Measurements from ENCODE around the gene BOC.

BOC gene

DNA sequence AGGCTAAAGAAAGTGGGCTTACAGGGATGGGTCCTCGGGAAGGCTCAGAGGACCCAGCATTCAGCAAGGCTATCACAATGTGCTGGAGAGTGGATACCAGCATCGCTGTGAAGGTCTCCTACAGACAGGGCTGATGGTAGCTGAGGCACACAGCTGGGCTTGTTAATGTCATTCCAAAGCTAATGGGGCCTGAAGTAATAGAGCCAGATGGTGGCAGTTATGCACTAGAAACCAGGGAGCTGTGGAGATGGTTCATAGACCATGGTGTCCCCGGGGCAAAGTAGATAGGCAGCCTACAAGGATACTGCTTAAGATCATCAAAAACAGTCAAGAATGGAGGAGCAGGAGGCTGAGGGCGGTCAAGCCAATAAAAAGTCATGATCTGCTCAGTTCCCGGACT is 24.8 kb upstream of the BOC start:
- DNase-seq (ENCODE audit: low read depth), result no peak

DNA sequence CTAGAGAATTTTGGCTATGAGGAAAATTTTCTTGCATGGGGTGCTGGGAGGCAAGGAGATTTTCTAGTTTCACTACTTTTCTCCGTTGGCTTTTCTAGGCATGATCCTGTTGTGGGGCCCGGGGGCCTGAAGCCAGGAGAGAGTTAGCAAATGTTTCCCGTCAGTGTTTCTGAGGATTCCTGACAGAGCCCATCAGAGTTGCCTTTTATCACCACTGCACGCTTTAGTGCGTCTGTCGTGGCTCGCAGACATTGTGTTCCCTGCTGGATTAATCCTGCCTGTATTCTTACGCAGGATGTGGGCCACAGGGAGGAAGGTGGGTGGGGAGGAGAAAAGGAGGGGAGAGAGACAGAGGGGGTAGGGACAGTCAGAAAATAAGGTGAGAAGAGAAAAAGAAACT is 18.1 kb upstream of the BOC start:
- DNase-seq (ENCODE audit: low read depth), result no peak

GRCh38 chr3:113193719-113194118 is 17.6 kb upstream of the BOC start:
- DNase-seq (ENCODE audit: low read depth), result no peak

- DNase-seq (ENCODE audit: low read depth), result no peak
Observed at GRCh38 chr3:113194823-113195401, 16.4 kb upstream of the BOC start.

DNA sequence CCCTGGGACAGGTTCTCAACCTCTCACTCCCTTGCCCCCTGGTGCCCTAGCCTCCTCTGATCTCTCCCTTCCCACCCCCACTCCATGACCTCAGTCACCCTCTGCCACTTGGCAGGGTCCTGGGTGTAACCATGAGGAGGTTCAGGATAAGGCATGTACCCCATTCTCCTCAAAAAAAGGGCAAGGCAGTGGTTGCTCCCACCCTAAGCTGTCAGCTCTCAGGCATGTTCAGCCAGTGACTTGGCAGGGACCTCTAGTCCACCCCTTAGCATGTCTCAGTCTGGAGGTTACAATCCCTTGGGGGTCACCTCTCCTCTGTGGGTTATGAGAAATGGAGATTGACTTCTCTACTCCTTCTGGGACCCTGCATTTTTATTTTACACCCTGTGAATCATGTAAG is 11.0 kb upstream of the BOC start:
- DNase-seq (ENCODE audit: low read depth), result no peak

DNA sequence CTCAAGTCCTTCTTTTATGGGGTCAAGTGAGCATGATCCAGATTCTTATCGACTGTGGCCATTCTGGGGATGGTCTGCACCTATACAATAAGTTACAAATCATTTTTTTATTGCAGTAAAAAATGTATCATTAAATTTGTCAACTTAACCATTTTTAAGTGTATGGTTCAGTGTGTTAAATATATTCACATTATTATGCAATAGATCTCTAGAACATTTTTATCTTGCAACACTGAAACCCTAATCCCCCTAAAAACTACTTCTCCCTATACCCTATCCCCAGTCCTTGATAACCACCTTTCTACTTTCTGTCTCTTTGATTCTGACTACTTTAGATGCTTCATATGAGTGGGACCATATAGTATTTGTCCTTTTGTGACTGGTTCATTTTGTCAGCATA is 10.4 kb upstream of the BOC start:
- no peak for DNase-seq (ENCODE audit: low read depth)

GRCh38 chr3:113204371-113204770 is 7.0 kb upstream of the BOC start:
- DNase-seq (ENCODE audit: low read depth), result no peak

DNA sequence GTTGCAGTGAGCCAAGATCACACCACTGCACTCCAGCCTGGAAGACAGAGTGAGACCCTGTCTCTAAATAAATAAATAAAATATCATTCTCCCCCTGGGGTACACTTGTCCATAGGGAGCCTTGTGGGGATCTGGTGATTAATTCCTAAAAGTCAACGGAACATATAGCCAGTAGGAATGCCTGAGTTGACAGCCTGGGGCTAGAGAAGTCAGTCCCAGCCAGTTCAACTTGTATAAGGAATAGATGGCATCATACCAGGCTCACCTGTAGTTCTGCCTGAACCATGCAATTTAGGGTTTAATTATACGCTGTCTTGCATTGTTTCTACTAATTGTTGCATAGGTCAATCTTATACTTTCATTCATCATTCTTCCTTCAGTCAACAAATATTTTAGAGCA is 5.9 kb upstream of the BOC start:
- no peak for DNase-seq (ENCODE audit: low read depth)

- no peak for DNase-seq (ENCODE audit: low read depth)
Observed at GRCh38 chr3:113210604-113211329, 590 bp upstream of the BOC start.

- DNase-seq (ENCODE audit: low read depth), result no peak
Observed at GRCh38 chr3:113212150-113212843, 940 bp downstream of the BOC start.

DNA sequence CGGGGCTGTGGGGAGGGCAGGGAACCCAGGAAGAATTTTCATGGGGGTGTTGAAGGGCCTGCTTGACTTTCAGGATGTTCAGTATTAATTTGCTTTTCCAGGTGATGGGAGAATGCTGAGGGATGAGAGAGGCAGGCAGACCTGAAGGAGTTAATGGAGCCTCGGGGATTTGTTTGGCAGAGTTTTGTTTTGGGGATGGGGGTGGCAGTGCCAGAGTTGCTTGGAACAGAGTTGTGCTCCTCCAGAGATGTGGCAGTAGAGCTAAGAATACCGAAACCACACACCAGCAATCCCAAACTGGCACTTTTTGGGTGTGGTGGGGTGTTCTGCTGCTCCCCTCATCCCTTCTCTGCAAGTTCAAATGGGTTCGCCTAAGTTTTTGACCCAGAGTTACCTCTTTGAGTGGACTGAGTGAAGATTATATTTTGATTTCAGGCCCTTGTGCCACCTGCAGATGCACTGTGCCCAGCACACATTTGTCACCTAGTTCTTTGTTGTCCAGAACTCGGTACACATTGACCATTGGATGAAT is 1.6 kb downstream of the BOC start:
- DNase-seq (ENCODE audit: low read depth), result no peak

DNA sequence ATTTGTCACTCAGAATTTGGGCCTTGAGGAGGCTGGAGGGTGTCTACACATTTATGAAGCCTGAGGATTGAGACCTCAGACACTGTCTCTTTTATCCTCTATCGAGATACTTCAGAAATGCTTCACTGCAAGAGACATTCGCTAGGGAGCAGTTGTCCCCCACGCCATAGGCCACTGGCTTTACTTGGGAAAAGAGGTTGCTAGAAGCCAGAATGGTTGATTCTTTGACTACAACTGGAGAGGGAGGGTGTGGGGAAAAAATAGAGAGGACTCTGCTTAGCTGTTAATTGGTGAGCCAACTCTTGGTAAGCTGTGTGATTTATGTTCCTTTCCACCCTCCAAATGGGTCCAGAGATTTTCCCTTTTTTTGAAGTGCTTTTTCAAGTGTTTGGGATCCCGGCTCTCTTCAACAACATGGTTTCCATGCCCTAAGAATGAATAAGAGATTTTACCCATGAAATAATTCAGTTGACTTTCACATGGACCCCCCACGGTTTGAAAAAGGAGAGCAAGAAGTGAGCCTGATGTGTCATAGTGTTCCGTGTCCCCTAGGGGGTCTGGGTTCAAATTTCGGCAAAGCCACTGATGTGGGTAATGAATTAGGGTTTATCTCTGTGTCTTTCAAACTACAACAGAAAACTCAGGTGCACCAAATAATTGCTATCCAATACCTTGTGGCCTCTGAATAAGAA is 2.7 kb downstream of the BOC start:
- no peak for DNase-seq (ENCODE audit: low read depth)

DNA sequence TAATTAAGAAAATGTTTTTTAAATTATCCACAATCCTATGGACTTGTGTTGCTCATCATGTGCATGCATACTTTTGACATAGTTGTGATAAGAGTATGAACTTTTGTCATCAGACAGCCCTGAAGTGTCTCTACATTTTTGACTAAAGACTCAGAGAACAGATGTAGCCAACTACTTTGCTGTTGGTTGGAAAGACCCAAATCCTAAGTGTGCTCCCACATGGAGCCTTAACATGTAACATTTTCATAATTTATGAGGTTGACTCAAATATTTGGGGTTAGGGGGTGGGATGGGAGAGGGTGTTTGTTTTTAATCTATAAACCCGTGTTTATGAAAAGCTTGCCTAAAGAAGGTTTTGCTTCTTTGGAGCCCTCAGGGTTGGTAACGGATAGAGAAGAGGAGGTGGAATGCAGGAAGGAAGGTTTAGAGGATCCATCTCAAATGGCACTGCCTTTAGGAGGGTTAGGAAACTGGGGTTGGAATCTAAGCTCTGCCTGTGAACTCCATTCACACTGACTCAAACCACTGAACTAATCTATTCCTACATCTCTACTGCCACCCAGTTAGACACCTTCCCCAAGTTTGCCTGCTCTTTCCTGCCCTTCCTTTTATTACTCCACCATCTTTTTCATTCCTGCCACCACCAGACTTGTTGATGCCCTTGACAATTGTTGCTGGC is 3.7 kb downstream of the BOC start:
- DNase-seq (ENCODE audit: low read depth), result no peak

DNA sequence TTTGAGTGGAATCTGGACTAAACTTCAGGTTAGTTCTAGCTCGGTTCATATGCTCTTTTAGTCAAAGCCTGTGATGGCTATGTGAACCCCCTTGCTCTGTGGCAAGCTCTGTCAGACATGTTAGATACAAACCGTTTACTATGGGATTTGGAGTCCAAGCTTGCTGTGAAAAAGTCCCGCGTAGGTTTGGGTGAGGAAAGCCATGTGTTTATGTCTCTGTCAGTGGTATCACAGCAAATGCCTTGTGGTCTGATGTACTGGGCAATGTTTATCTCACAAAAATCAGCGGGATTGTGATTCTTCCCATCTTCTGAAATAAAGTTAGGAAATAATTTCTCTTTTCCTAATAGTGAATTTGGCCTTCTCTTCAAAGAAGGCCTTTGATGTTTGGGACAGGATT is 5.0 kb downstream of the BOC start:
- DNase-seq (ENCODE audit: low read depth), result no peak

GRCh38 chr3:113218011-113218680 is 6.8 kb downstream of the BOC start:
- DNase-seq (ENCODE audit: low read depth), result no peak

DNA sequence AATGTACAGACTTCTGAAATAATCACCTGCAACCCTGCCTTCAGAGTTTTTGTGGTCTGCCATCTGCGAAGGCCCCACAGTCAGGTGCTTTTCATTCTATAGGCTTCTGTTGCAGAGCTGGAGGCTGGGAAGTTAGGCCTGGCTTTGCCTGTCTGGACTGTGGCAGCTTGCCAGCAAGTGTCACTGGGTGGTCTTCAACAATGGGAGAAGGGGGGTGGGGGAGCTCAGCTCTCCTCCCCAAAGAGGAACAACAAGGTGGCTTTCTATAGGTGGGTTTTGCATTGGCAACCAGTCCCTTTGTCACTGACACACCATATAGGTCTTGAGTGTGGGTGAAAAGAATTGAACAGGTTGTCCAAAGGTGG is 7.3 kb downstream of the BOC start:
- no peak for DNase-seq (ENCODE audit: low read depth)

DNA sequence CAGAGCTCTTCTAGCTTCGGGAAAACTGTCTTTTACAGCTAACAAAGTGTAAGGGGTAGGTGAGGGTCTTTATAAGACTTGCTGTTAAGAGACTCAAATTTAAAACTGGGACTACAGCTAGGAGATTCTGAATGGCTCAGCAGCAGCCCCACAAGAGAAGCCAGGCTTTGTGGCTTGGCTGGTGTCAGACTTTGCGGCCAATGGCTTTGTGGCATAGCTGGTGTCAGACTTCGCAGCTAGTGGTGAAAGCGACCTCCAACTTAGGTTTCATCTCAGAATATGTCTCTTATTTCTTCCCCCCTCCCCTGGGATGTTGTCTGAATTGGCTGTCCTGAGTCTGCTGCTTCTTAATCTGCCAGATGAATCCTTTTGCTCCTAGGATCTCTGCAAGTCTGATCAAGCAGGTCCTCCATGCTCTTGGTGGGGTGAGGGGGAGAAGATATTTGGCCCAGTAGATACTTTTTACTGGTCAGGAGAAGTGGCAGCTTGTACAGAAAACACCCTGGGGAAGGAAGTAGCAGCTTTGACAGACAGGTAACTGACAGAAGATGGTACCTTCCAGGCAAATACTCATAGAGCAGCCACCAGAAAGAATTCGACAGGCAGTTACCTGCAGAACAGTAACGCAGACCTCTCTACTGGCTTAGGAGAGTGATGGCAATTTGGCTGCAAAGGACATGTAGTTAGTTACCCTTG is 8.4 kb downstream of the BOC start:
- DNase-seq (ENCODE audit: low read depth), result no peak

- no peak for DNase-seq (ENCODE audit: low read depth)
Observed at GRCh38 chr3:113220721-113221120, 9.4 kb downstream of the BOC start.

GRCh38 chr3:113221721-113222257 is 10.4 kb downstream of the BOC start:
- DNase-seq (ENCODE audit: low read depth), result no peak

GRCh38 chr3:113222451-113223086 is 11.2 kb downstream of the BOC start:
- DNase-seq (ENCODE audit: low read depth), result no peak

Data from T-helper 22 cell (primary cell).